SU-DHL-6 (cell line): Measurements from ENCODE around the gene ZNF814.

ENCODE experiments used
- H2AFZ ChIP-seq: fragments of 200-600 bp; sonication (generic); 2 replicates; pipeline ENCODE4 v1.6.1; 2014; ENCODE audit warnings: low read depth, mild to moderate bottlenecking, moderate library complexity, mixed read lengths, antibody characterized with exemption, low read length; ENCODE audit not compliant: severe bottlenecking
- H3F3A ChIP-seq: fragments of 200-600 bp; shearing (Covaris generic); 2 replicates; pipeline ENCODE4 v1.6.0; 2016; ENCODE audit warnings: antibody characterized with exemption, mild to moderate bottlenecking; ENCODE audit not compliant: insufficient read depth
- H3K27ac ChIP-seq: fragments of 200-600 bp; sonication (generic); 2 replicates; pipeline ENCODE4 v1.5.1; 2016; ENCODE audit warnings: low read depth, mild to moderate bottlenecking, low read length, moderate library complexity, mixed read lengths
- H3K27me3 ChIP-seq: fragments of 200-600 bp; sonication (generic), shearing (Covaris generic); 2 replicates; pipeline ENCODE4 v1.6.0; 2014; ENCODE audit warnings: mild to moderate bottlenecking, low read length
- H3K36me3 ChIP-seq: fragments of 200-600 bp; sonication (generic); 2 replicates; pipeline ENCODE4 v1.6.1; 2014; ENCODE audit warnings: mild to moderate bottlenecking, low read length, mixed read lengths
- H3K4me2 ChIP-seq: fragments of 300-600, 200-600 bp; shearing (Covaris generic), sonication (generic); 2 replicates; pipeline ENCODE4 v1.6.0; 2014; ENCODE audit warnings: low read length, low read depth, mild to moderate bottlenecking; ENCODE audit not compliant: poor library complexity, severe bottlenecking
- H3K4me3 ChIP-seq: fragments of 200-600 bp; sonication (generic); 2 replicates; pipeline ENCODE4 v1.5.1; 2014; ENCODE audit warnings: antibody characterized with exemption, low read length, mild to moderate bottlenecking, mixed read lengths; ENCODE audit not compliant: insufficient read depth, poor library complexity, severe bottlenecking
- H3K79me2 ChIP-seq: fragments of 200-600 bp; sonication (generic); 2 replicates; pipeline ENCODE4 v1.6.1; 2014; ENCODE audit warnings: mild to moderate bottlenecking, low read length, moderate library complexity; ENCODE audit not compliant: insufficient read depth
- H3K9ac ChIP-seq: fragments of 200-600 bp; sonication (generic); 2 replicates; pipeline ENCODE4 v1.7.0; 2014; ENCODE audit warnings: mild to moderate bottlenecking, low read length
- H3K9me2 ChIP-seq: fragments of 200-600 bp; sonication (generic); replicated peaks from 2 replicates; pipeline ENCODE4 v1.6.1; 2014; ENCODE audit warnings: low read length; ENCODE audit not compliant: insufficient read depth
- H3K9me3 ChIP-seq: fragments of 200-600 bp; sonication (generic); 2 replicates; pipeline ENCODE4 v1.6.1; 2014; ENCODE audit warnings: low read length, mixed read lengths; ENCODE audit not compliant: insufficient read depth
- H4K20me1 ChIP-seq: fragments of 200-600 bp; sonication (generic); 2 replicates; pipeline ENCODE4 v1.6.1; 2014; ENCODE audit warnings: low read depth, mild to moderate bottlenecking, antibody characterized with exemption, low read length, moderate library complexity, mixed read lengths
- EZH2phosphoT487 ChIP-seq: fragments of 200-600 bp; sonication (generic), shearing (Covaris generic); conservative IDR thresholded peaks from 2 replicates; pipeline ENCODE4 v1.6.1; 2018; ENCODE audit warnings: mild to moderate bottlenecking, antibody characterized with exemption, low read length, moderate library complexity, mixed read lengths
- TF ChIP-seq, protein P1 (sequence below): fragments of 200-600 bp; sonication (generic); IDR thresholded peaks from one replicate; pipeline ENCODE4 v1.5.1; 2017; ENCODE audit warnings: antibody characterized with exemption, mild to moderate bottlenecking, low read length, moderate library complexity; ENCODE audit not compliant: insufficient read depth, poor library complexity, severe bottlenecking

Gene ZNF814

DNA sequence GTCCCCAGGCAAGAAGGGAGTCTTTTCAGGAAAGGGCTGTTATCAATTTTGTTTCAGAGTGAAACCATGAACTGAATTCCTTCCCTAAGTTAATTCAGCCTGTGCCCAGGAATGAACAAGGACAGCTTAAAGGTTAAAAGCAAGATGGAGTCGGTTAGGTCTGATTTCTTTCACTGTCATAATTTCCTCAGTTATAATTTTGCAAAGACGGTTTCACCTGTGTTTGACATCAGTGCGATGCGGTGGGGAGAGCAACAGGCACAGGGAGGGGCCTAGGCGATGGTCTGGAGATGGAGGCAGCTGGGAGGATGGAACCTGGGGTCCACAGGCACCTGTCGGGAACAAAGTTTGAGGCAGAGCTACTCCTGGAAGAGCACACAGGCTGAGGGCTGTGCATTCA, 68.2 kb downstream of the ZNF814 start:
- Histone ChIP-seq H3K9me3 (no peaks in the 10 kb centered on the region), H3K79me2 (peaks cover 63% of the 10 kb centered on the region), H3K27ac (0 out of 2 replicates have a peak overlapping the region, but pooled peaks have one; percentile 47), H4K20me1 (no peaks in the 10 kb centered on the region), H3K27me3 (no peaks in the 10 kb centered on the region), H2AFZ (no peak overlapping the region), H3K9ac (peak overlapping the region; percentile 94), H3K4me2 (peak overlapping the region; percentile 71), H3K36me3 (no peaks in the 10 kb centered on the region), H3F3A (no peaks in the 10 kb centered on the region), H3K9me2 (no peaks in the 10 kb centered on the region), H3K4me3 (peak overlapping the region; percentile 93)
- TF ChIP-seq EZH2phosphoT487: no peak
- TF ChIP-seq, protein P1, sequence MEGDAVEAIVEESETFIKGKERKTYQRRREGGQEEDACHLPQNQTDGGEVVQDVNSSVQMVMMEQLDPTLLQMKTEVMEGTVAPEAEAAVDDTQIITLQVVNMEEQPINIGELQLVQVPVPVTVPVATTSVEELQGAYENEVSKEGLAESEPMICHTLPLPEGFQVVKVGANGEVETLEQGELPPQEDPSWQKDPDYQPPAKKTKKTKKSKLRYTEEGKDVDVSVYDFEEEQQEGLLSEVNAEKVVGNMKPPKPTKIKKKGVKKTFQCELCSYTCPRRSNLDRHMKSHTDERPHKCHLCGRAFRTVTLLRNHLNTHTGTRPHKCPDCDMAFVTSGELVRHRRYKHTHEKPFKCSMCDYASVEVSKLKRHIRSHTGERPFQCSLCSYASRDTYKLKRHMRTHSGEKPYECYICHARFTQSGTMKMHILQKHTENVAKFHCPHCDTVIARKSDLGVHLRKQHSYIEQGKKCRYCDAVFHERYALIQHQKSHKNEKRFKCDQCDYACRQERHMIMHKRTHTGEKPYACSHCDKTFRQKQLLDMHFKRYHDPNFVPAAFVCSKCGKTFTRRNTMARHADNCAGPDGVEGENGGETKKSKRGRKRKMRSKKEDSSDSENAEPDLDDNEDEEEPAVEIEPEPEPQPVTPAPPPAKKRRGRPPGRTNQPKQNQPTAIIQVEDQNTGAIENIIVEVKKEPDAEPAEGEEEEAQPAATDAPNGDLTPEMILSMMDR: no peak

DNA sequence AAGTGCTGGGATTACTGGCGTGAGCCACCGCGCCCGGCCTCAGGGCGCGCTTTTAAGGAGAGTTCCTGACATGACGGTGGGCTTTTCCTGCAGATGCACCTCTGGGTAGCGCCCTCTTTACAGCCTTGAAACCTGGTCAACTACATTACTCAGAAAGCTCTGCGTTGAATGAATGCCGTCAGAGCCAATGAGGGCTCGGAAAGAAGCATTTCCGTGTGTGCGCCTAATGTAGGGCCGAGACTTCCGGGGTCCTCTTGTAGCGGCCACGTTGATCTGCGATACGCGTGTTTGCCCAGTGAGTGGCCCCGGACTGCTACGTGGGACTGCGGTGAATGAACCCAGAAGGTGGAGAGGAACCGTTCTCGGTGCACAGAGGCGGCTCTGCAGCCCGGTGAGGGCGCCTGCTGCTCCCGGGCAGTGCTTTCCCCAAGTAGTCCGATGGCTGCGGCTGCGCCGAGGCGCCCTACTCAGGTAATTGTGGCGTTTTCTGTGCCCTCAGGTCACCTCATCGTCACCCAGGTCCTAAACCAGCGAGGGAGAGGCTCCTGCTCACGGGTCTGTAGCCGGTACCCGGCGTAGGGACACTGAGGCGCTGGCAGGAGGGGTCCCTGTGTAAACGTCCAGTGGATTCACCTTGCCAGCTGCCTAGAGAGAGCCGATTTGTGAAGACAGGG, 69.2 kb downstream of the ZNF814 start:
- Histone ChIP-seq H3K27me3 (no peaks in the 10 kb centered on the region), H4K20me1 (no peaks in the 10 kb centered on the region), H3K79me2 (peaks cover 53% of the 10 kb centered on the region), H3K36me3 (no peaks in the 10 kb centered on the region), H3K9me2 (no peaks in the 10 kb centered on the region), H3K4me2 (peak overlapping the region; percentile 71), H3K9me3 (no peaks in the 10 kb centered on the region), H3K27ac (peak overlapping the region; percentile 47), H3K9ac (peak overlapping the region; percentile 94), H2AFZ (peak overlapping the region; percentile 68), H3K4me3 (peak overlapping the region; percentile 93), H3F3A (no peaks in the 10 kb centered on the region)
- TF ChIP-seq, protein P1: no peak
- no peak for TF ChIP-seq EZH2phosphoT487

DNA sequence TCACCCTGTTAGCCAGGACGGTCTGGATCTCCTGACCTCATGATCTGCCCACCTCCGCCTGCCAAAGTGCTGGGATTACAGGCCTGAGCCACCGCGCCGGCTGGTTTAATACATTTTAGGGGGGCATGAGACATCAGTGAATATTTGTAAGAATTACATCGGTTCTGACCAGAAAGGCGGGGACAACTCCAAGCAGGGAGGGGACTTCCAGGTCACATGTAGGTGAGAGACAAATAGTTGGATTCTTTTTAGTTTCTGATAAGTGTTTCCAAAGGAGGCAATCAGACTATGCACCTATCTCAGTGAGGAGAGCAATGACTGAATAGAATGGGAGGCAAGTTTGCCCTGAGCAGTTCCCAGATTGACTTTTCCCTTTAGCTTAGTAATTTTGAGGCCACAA, 70.5 kb downstream of the ZNF814 start:
- Histone ChIP-seq H3K36me3 (no peaks in the 10 kb centered on the region), H3K4me2 (peak overlapping the region; percentile 71), H3K9ac (peak overlapping the region; percentile 94), H3K9me3 (no peaks in the 10 kb centered on the region), H3F3A (no peaks in the 10 kb centered on the region), H4K20me1 (no peaks in the 10 kb centered on the region), H3K79me2 (peaks cover 51% of the 10 kb centered on the region), H2AFZ (no peak overlapping the region), H3K27me3 (no peaks in the 10 kb centered on the region), H3K4me3 (no peak overlapping the region), H3K27ac (no peak overlapping the region), H3K9me2 (no peaks in the 10 kb centered on the region)
- TF ChIP-seq EZH2phosphoT487: no peak

DNA sequence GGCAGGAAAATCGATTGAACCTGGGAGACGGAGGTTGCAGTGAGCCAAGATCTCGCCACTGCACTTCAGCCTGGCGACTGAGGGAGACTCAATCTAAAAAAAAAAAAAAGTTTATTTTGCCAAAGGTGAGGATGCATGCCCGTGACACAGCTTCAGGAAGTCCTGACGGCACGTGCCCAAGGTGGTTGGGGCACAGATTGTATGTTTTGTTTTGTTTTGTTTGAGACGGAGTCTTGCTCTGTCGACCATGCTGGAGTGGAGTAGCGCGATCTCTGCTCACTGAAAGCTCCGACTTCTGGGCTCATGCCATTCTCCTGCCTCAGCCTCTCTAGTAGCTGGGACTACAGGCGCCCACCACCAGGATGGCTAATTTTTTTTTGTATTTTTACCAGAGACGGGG, 70.9 kb downstream of the ZNF814 start:
- Histone ChIP-seq H3K79me2 (peaks cover 49% of the 10 kb centered on the region), H3K4me3 (no peak overlapping the region), H4K20me1 (no peaks in the 10 kb centered on the region), H3K27ac (no peak overlapping the region), H2AFZ (no peak overlapping the region), H3K36me3 (no peaks in the 10 kb centered on the region), H3K4me2 (no peak overlapping the region), H3F3A (no peaks in the 10 kb centered on the region), H3K9ac (no peak overlapping the region), H3K9me3 (no peaks in the 10 kb centered on the region), H3K9me2 (no peaks in the 10 kb centered on the region), H3K27me3 (no peaks in the 10 kb centered on the region)
- TF ChIP-seq, protein P1: no peak
- no peak for TF ChIP-seq EZH2phosphoT487
